Stomach smooth muscle (tissue), 2 donors: ENCODE measurements around the gene RHBDL3.

Experiments
- H3K27ac ChIP-seq: one replicate; pipeline ENCODE4 v1.7.0; 2013; ENCODE audit warnings: mild to moderate bottlenecking, low read length, inconsistent platforms
- H3K27me3 ChIP-seq, 2 donors: one replicate each; pipeline ENCODE4 v1.7.0; 2013; ENCODE audit warnings: low read length in 2 of 2; ENCODE audit not compliant: insufficient read depth in 2 of 2, control insufficient read depth in 1 of 2
- H3K36me3 ChIP-seq, 2 donors: one replicate each; pipeline ENCODE4 v1.7.0; 2013; ENCODE audit warnings: low read length in 2 of 2; ENCODE audit not compliant: control insufficient read depth in 2 of 2, insufficient read depth in 2 of 2
- H3K4me1 ChIP-seq: one replicate; pipeline ENCODE4 v1.7.0; 2013; ENCODE audit warnings: low read length; ENCODE audit not compliant: control insufficient read depth, insufficient read depth
- H3K4me3 ChIP-seq, 2 donors: one replicate each; pipeline ENCODE4 v1.7.0; 2013; ENCODE audit warnings: low read length in 2 of 2
- H3K9ac ChIP-seq, 2 donors: one replicate each; pipeline ENCODE4 v1.7.0; 2013; ENCODE audit warnings: low read length in 2 of 2, mild to moderate bottlenecking in 1 of 2
- H3K9me3 ChIP-seq, 2 donors: one replicate each; pipeline ENCODE4 v1.7.0; 2013; ENCODE audit warnings: low read length in 2 of 2; ENCODE audit not compliant: control insufficient read depth in 2 of 2
- donor health status: healthy.
- donor health status: Pancreatic carcinoma.

RHBDL3 gene

GRCh38 chr17:32292094-32292493 lies 26.5 kb downstream of the RHBDL3 start:
- no peaks in the 10 kb centered on the region for H3K36me3 ChIP-seq
- H3K27ac ChIP-seq, result no peak overlapping the region
- H3K4me3 ChIP-seq, result no peak overlapping the region
- no peak overlapping the region for H3K9ac ChIP-seq
- H3K4me1 ChIP-seq, result no peaks in the 10 kb centered on the region
- H3K27me3 ChIP-seq, result no peaks in the 10 kb centered on the region
- no peaks in the 10 kb centered on the region for H3K9me3 ChIP-seq

- Histone ChIP-seq H3K27ac (no peak overlapping the region), H3K9ac (no peak overlapping the region), H3K27me3 (no peaks in the 10 kb centered on the region), H3K36me3 (no peaks in the 10 kb centered on the region), H3K4me3 (no peak overlapping the region), H3K4me1 (no peaks in the 10 kb centered on the region), H3K9me3 (no peaks in the 10 kb centered on the region)
Observed at GRCh38 chr17:32297424-32297823, 31.8 kb downstream of the RHBDL3 start.

GRCh38 chr17:32297860-32298259 lies 32.2 kb downstream of the RHBDL3 start:
- Histone ChIP-seq H3K9me3 (no peaks in the 10 kb centered on the region), H3K4me1 (no peaks in the 10 kb centered on the region), H3K27ac (no peak overlapping the region), H3K9ac (no peak overlapping the region), H3K27me3 (no peaks in the 10 kb centered on the region), H3K4me3 (no peak overlapping the region), H3K36me3 (no peaks in the 10 kb centered on the region)

GRCh38 chr17:32298298-32298697 lies 32.7 kb downstream of the RHBDL3 start:
- Histone ChIP-seq H3K4me3 (no peak overlapping the region), H3K9ac (no peak overlapping the region), H3K27me3 (no peaks in the 10 kb centered on the region), H3K27ac (no peak overlapping the region), H3K4me1 (no peaks in the 10 kb centered on the region), H3K9me3 (no peaks in the 10 kb centered on the region), H3K36me3 (no peaks in the 10 kb centered on the region)

- H3K4me3 ChIP-seq, result no peak overlapping the region
- H3K9ac ChIP-seq, result no peak overlapping the region
- no peak overlapping the region for H3K27ac ChIP-seq
- H3K36me3 ChIP-seq, result no peaks in the 10 kb centered on the region
- no peaks in the 10 kb centered on the region for H3K4me1 ChIP-seq
- H3K27me3 ChIP-seq, result no peaks in the 10 kb centered on the region
- no peaks in the 10 kb centered on the region for H3K9me3 ChIP-seq
Observed at GRCh38 chr17:32298721-32299579, 33.3 kb downstream of the RHBDL3 start.

- Histone ChIP-seq H3K27ac (no peak overlapping the region), H3K27me3 (no peaks in the 10 kb centered on the region), H3K9me3 (no peaks in the 10 kb centered on the region), H3K4me1 (no peaks in the 10 kb centered on the region), H3K4me3 (no peak overlapping the region), H3K36me3 (no peaks in the 10 kb centered on the region), H3K9ac (no peak overlapping the region)
Observed at GRCh38 chr17:32299580-32300164, 34.0 kb downstream of the RHBDL3 start.

- no peaks in the 10 kb centered on the region for H3K27me3 ChIP-seq
- H3K36me3 ChIP-seq, result no peaks in the 10 kb centered on the region
- H3K27ac ChIP-seq, result no peak overlapping the region
- no peaks in the 10 kb centered on the region for H3K4me1 ChIP-seq
- H3K9me3 ChIP-seq, result no peaks in the 10 kb centered on the region
- no peak overlapping the region for H3K9ac ChIP-seq
- H3K4me3 ChIP-seq, result no peak overlapping the region
Observed at GRCh38 chr17:32302037-32302436, 36.4 kb downstream of the RHBDL3 start.

GRCh38 chr17:32302860-32303649 lies 37.4 kb downstream of the RHBDL3 start:
- Histone ChIP-seq H3K27ac (no peak overlapping the region), H3K4me1 (no peaks in the 10 kb centered on the region), H3K27me3 (no peaks in the 10 kb centered on the region), H3K9me3 (no peaks in the 10 kb centered on the region), H3K4me3 (no peak overlapping the region), H3K9ac (no peak overlapping the region), H3K36me3 (no peaks in the 10 kb centered on the region)

GRCh38 chr17:32303781-32304288 lies 38.2 kb downstream of the RHBDL3 start:
- H3K9me3 ChIP-seq, result no peaks in the 10 kb centered on the region
- H3K27me3 ChIP-seq, result no peaks in the 10 kb centered on the region
- H3K4me1 ChIP-seq, result no peaks in the 10 kb centered on the region
- no peaks in the 10 kb centered on the region for H3K36me3 ChIP-seq
- no peak overlapping the region for H3K27ac ChIP-seq
- H3K9ac ChIP-seq, result no peak overlapping the region
- H3K4me3 ChIP-seq, result no peak overlapping the region

GRCh38 chr17:32305049-32305448 lies 39.4 kb downstream of the RHBDL3 start:
- H3K9me3 ChIP-seq, result no peaks in the 10 kb centered on the region
- no peak overlapping the region for H3K27ac ChIP-seq
- no peaks in the 10 kb centered on the region for H3K4me1 ChIP-seq
- no peak overlapping the region for H3K4me3 ChIP-seq
- H3K36me3 ChIP-seq, result no peaks in the 10 kb centered on the region
- H3K9ac ChIP-seq, result no peak overlapping the region
- H3K27me3 ChIP-seq, result no peaks in the 10 kb centered on the region
